Endodermal cell (in vitro differentiated cells): ENCODE measurements around the gene PWWP2A. TPM values are rescaled to one million over a fixed set of nuclear protein-coding genes. Genes with fewer than 3 reads are reported as not detected.

ENCODE experiments used
- DNase-seq: peaks from one replicate; pipeline ENCODE4 v3.0.0-alpha.2; 2017
- H3K27ac ChIP-seq: 2 replicates; pipeline ENCODE4 v1.5.1; 2013; ENCODE audit warnings: mild to moderate bottlenecking, low read depth, low read length, moderate library complexity
- H3K27me3 ChIP-seq: 2 replicates; pipeline ENCODE4 v1.6.1; 2013; ENCODE audit warnings: mild to moderate bottlenecking, low read length, moderate library complexity; ENCODE audit not compliant: insufficient read depth, control insufficient read depth, poor library complexity, severe bottlenecking
- H3K36me3 ChIP-seq: 2 replicates; pipeline ENCODE4 v1.7.0; 2013; ENCODE audit warnings: mild to moderate bottlenecking, low read length, moderate library complexity; ENCODE audit not compliant: control insufficient read depth, insufficient read depth
- H3K4me1 ChIP-seq: one replicate; pipeline ENCODE4 v1.7.0; 2013; ENCODE audit warnings: low read length; ENCODE audit not compliant: control insufficient read depth, insufficient read depth
- H3K4me3 ChIP-seq: 2 replicates; pipeline ENCODE4 v1.5.1; 2013; ENCODE audit warnings: mild to moderate bottlenecking, low read length, moderate library complexity
- H3K9ac ChIP-seq: 2 replicates; pipeline ENCODE4 v1.6.1; 2013; ENCODE audit warnings: mild to moderate bottlenecking, low read length, moderate library complexity; ENCODE audit not compliant: poor library complexity, severe bottlenecking; ENCODE audit errors: extremely low read depth
- H3K9me3 ChIP-seq: 2 replicates; pipeline ENCODE4 v1.6.1; 2013; ENCODE audit warnings: mild to moderate bottlenecking, low read length, moderate library complexity; ENCODE audit not compliant: control insufficient read depth
- H3K27ac Mint-ChIP-seq: 2 replicates; pipeline ENCODE4 v1.8.0; 2020; ENCODE audit warnings: mixed read lengths
- H3K27me3 Mint-ChIP-seq: 2 replicates; pipeline ENCODE4 v1.8.0; 2021; ENCODE audit warnings: mild to moderate bottlenecking, mixed read lengths; ENCODE audit not compliant: insufficient read depth
- H3K36me3 Mint-ChIP-seq: 2 replicates; pipeline ENCODE4 v1.8.0; 2020; ENCODE audit warnings: low read depth, mixed read lengths
- H3K4me1 Mint-ChIP-seq: 2 replicates; pipeline ENCODE4 v1.8.0; 2020; ENCODE audit warnings: mixed read lengths
- H3K4me3 Mint-ChIP-seq: 2 replicates; pipeline ENCODE4 v1.8.0; 2020; ENCODE audit warnings: mild to moderate bottlenecking, moderate library complexity, mixed read lengths
- H3K9me3 Mint-ChIP-seq: 2 replicates; pipeline ENCODE4 v1.8.0; 2020; ENCODE audit warnings: mild to moderate bottlenecking, mixed read lengths
- WGBS, 2 experiments: methylation state at CpG; one replicate each; pipeline versions ENCODE4 v1.1.5 to v1.1.7; 2013; ENCODE audit warnings: missing lambda C conversion rate in 2 of 2, mixed read lengths in 1 of 2; ENCODE audit not compliant: insufficient coverage in 1 of 2, insufficient read length in 1 of 2; 5-methylcytosine and 5-hydroxymethylcytosine counted together
- total RNA-seq, 2 donors: library from RNA; stranded (reverse); fragmentation: NEBNext Ultra II Directional in 1 of 2; extraction: Animal tissue kit (Norgen Biotek cat#: 25700) in 1 of 2; gene quantifications; 2 replicates in 1 of 2; 3 replicates in 1 of 2; pipeline ENCODE4 v1.2.1, GENCODE V29; 2021
- TF ChIP-seq, protein P1 (sequence below): fragments of 200-600 bp; sonication (generic); conservative IDR thresholded peaks from 2 replicates; pipeline ENCODE4 v1.5.0; 2021; ENCODE audit warnings: antibody characterized with exemption, mild to moderate bottlenecking

The PWWP2A gene
- total RNA-seq, 2 donors from 2014 or later, result 51.0 to 52.6 TPM

DNA sequence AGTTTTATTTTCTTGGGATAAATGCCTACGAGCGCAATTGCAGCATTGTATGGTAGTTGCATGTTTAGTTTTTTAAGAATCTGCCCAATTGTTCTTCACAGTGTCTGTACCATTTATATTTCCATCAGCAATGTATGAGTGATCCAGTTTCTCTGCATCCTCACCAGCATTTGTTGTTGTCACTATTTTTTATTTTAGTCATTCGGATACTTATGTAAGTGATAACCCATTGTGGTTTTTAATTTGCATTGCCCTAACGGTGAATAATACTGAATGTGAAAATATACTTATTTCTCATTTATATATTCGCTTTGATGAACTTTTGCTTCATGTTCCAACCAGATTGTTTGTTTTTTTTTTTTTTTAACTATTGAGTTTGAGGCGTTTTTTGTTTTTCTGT is 33.7 kb upstream of the PWWP2A start:
- Mint-ChIP-seq H3K27me3 (no peaks in the 10 kb centered on the region), H3K4me1 (peaks cover 3% of the 10 kb centered on the region), H3K27ac (no peak overlapping the region), H3K9me3 (no peaks in the 10 kb centered on the region), H3K4me3 (no peak overlapping the region), H3K36me3 (no peaks in the 10 kb centered on the region)
- Histone ChIP-seq H3K4me1 (no peaks in the 10 kb centered on the region), H3K4me3 (no peak overlapping the region), H3K9me3 (no peaks in the 10 kb centered on the region), H3K27me3 (no peaks in the 10 kb centered on the region), H3K27ac (no peak overlapping the region), H3K36me3 (no peaks in the 10 kb centered on the region), H3K9ac (no peak overlapping the region)
- TF ChIP-seq, protein P1, sequence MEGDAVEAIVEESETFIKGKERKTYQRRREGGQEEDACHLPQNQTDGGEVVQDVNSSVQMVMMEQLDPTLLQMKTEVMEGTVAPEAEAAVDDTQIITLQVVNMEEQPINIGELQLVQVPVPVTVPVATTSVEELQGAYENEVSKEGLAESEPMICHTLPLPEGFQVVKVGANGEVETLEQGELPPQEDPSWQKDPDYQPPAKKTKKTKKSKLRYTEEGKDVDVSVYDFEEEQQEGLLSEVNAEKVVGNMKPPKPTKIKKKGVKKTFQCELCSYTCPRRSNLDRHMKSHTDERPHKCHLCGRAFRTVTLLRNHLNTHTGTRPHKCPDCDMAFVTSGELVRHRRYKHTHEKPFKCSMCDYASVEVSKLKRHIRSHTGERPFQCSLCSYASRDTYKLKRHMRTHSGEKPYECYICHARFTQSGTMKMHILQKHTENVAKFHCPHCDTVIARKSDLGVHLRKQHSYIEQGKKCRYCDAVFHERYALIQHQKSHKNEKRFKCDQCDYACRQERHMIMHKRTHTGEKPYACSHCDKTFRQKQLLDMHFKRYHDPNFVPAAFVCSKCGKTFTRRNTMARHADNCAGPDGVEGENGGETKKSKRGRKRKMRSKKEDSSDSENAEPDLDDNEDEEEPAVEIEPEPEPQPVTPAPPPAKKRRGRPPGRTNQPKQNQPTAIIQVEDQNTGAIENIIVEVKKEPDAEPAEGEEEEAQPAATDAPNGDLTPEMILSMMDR, result no peak
- no peak for DNase-seq
- 91 to 100% methylated on average over 4 to 6 of the region's 6 CpGs for WGBS, 2 experiments

DNA sequence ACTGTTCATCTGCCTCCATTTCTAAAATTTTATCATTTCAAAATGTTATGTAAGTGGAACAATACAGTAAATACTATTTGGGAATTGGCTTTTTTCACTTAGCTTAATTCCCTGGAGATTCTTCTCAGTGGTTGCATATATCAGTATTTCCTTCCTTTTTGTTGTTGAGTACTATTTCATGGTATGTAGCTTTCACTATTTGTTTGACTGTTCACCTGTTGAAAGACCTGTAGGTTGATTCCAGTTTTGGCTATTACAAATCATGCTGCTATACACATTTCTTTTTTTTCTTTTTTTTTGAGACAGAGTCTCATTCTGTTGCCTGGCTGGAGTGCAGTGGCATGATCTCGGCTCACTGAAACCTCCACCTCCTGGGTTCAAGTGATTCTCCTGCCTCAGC is 33.0 kb upstream of the PWWP2A start:
- no peak for DNase-seq
- TF ChIP-seq, protein P1, result no peak
- H3K4me1 ChIP-seq, result no peaks in the 10 kb centered on the region
- no peaks in the 10 kb centered on the region for H3K9me3 ChIP-seq
- 88 to 100% methylated on average over 1 of the region's 1 CpG for WGBS, 2 experiments
- H3K27ac ChIP-seq, result no peak overlapping the region
- H3K9ac ChIP-seq, result no peak overlapping the region
- no peaks in the 10 kb centered on the region for H3K9me3 Mint-ChIP-seq
- no peaks in the 10 kb centered on the region for H3K27me3 ChIP-seq
- H3K36me3 Mint-ChIP-seq, result no peaks in the 10 kb centered on the region
- H3K4me3 Mint-ChIP-seq, result no peak overlapping the region
- no peaks in the 10 kb centered on the region for H3K27me3 Mint-ChIP-seq
- H3K27ac Mint-ChIP-seq, result no peak overlapping the region
- H3K4me1 Mint-ChIP-seq, result peaks cover 3% of the 10 kb centered on the region
- no peak overlapping the region for H3K4me3 ChIP-seq
- H3K36me3 ChIP-seq, result no peaks in the 10 kb centered on the region

DNA sequence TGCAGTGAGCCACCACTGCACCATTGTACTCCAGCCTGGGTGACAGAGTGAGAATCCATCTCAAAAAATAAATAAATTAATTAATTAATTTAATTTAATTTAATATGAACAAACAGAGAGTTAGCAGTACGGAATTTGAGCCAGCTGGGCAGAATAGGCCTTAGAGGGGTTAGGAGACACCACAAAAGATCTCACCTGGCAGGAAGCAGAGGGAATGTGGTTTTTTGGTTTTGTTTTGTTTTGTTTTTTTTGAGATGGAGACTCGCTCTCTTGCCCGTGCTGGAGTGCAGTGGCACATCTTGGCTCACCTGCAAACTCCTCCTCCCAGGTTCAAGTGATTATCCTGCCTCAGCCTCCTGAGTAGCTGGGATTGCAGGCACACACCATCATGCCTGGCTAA is 31.8 kb upstream of the PWWP2A start:
- Histone ChIP-seq H3K4me1 (no peaks in the 10 kb centered on the region), H3K36me3 (no peaks in the 10 kb centered on the region), H3K9ac (no peak overlapping the region), H3K4me3 (no peak overlapping the region), H3K27ac (no peak overlapping the region), H3K9me3 (no peaks in the 10 kb centered on the region), H3K27me3 (no peaks in the 10 kb centered on the region)
- Mint-ChIP-seq H3K4me3 (no peak overlapping the region), H3K9me3 (no peaks in the 10 kb centered on the region), H3K27ac (no peak overlapping the region), H3K36me3 (no peaks in the 10 kb centered on the region), H3K4me1 (peaks cover 6% of the 10 kb centered on the region), H3K27me3 (no peaks in the 10 kb centered on the region)
- DNase-seq, result no peak
- TF ChIP-seq, protein P1, result no peak
- WGBS, 2 experiments, result 75 to 90% methylated on average over 2 to 3 of the region's 3 CpGs
